NT2/D1 (cell line): ENCODE measurements around the gene SLITRK6.

Experiments used
- SUZ12 ChIP-seq: IDR thresholded peaks from 2 replicates; pipeline ENCODE4 v1.6.1; 2011; ENCODE audit not compliant: insufficient read length, insufficient read depth; ENCODE audit errors: extremely low read depth
- ZNF274 ChIP-seq: IDR thresholded peaks from 2 replicates; pipeline ENCODE4 v1.6.1; 2011; ENCODE audit warnings: mild to moderate bottlenecking, low read depth, low read length

DNA sequence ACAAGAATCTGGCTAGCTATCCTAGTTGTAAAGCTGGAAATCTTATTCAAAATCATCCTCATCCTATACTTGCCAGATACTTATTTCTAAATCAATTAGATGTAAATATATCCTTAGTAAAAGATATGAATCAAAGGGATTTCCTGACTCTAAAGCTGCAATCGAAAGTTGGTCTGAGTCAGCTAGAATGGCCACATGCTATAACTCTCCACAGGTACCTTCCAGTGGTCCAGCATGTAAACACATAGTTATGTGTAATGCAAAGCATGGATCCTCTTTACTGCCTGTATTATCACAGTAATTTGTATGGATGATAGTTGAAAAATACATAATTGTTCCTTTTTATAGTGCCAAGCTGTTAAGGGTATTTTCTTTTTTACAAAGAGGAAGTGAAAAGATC is 27.4 kb downstream of the SLITRK6 start:
- TF ChIP-seq ZNF274 (no peak), SUZ12 (no peak)
